Measurements from ENCODE around the gene PTRHD1.
"Not testable (repeated sequence)": the region's sequence is repeated elsewhere in the genome, so short reads cannot be mapped to it uniquely, and the experiment has no call there.

The PTRHD1 gene, protein sequence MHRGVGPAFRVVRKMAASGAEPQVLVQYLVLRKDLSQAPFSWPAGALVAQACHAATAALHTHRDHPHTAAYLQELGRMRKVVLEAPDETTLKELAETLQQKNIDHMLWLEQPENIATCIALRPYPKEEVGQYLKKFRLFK

DNA sequence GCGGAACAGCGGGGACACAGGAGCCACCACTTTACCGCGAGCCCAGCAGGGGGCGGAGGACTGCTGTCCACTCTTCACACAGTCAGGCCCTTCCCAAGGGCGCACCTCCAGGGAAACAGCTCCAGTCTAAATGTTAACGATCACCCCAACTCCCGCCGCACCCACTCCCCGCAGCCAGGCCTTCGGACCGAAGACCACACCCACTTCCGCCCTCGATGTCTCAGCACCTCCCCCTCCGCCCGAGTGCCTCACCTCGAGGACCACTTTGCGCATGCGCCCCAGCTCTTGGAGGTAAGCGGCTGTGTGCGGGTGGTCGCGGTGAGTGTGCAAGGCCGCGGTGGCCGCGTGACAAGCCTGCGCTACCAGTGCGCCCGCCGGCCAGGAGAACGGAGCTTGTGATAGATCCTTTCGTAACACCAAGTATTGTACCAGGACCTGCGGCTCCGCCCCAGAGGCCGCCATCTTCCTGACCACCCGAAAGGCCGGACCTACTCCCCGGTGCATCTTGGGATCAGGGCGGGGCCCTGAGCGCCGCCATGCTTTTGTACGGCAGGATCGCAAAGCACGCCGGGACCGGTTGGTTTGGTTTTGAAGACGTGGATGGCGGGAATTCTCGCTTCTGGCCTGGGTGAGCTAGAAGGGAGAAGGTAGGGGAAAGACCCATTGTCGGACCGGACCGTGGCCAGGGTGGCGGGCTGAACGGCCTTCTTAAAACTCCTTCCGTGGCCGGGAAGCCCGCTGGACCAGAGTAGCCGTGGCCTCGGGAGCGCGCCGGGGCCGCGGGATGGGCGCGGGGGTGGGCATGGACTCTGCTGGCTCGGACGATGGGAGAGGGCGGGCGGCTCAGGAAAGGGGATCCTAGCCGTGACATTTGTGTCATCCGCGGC lies at the start of gene PTRHD1, which contains the start of gene CENPO:
Gene PTRHD1 (minus strand): TSS at position 518 of the 887 bp plus-strand sequence. CDS start 14 bp downstream, at position 504.
Gene CENPO (plus strand): TSS at position 552 of the 887 bp plus-strand sequence. CDS start 495 bp downstream, outside the sequence.
- DNase-seq: peak; percentile 95

DNA sequence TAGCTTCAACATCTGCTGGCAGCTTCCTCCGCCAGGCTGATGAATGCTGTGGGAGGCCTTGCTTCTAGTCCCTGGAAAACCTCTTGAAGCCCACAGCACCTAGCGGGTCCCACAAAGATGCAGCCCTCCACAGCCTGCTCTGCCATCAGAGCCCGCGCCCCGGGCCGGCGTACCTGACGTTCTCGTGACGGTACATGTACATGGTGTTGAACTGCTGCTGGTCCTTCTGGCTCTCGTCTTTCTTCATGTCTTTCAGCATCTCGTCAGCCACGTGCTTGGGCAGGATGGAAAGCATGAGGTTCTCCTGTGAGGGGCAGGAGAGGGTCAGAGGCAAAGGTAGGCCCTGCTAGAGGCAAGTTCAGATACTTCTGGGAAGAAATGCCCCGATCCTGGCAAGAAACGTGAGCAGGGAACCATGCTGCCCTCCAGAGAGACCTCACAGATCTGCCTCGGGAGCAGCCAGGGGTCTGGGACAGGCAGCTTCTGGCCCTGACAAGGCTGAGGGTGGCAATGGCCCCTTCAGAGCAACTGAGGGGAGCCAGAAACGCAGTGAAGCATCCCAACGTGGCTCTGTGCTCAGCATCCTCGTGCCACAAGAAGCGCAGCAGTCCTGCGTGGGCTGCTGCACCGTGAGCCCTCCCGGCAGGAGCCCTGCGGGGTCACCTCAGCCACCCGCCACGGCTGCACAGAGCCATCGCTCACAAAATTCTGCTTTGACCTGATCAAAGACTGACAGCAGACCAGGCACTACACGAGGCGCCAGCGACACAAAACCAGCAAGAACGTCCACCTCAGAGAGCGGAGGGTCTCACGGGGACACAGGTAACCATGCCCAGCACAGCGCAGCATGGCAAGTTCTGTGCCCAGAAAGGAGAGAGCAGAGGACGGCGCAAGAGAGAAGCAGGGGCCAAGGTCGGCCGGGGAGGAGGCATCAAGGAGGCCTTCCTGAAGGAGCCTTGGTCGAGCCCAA lies 49.2 kb upstream of the PTRHD1 start:
- no peak for DNase-seq

DNA sequence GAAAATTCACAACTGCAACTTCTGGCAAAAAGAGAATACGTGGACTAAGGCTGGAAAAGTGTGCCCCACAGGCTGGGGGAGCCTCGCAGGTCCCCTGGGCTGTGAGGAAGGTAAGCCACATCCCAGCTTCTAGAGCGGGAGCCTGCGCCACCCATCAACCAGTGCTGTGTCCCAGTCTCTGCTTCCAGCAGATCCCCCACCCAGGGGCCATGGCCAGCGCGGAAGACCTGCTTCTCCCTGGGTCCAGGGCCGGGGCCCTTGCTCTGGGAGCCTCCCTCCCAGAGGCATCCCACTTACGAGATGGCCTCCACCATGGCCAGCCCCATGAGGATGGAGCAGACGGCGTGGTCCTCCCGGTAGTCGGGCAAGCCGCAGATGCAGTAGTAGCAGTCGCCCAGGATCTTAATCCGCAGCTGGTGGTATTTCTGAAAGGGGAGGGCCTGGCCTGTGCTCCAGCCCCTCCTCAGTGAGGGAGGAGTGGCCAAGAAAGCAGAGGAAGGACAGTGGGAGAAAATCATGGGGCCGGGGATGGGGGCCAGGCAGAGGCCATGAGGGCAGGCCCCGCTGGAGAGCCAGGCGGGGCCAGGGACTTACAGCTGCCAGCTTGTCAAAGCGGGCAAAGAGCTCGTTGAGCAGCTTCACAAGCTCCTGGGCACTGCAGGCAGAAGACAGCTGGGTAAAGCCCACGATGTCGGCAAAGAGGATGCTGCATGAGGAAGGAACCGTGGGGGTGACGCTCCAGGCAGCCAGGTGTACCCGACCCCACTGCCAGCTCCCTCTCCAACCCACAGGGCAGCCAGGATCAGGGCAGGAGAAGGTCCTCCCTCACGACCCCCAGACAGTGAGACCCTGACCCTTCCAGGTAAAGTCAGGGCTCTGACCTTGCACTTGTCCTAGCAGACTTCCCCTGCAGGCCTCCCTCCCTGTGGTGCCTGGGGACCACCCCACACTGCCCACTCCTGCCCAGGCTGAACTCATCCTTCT lies 48.1 kb upstream of the PTRHD1 start:
- no peak for DNase-seq

DNA sequence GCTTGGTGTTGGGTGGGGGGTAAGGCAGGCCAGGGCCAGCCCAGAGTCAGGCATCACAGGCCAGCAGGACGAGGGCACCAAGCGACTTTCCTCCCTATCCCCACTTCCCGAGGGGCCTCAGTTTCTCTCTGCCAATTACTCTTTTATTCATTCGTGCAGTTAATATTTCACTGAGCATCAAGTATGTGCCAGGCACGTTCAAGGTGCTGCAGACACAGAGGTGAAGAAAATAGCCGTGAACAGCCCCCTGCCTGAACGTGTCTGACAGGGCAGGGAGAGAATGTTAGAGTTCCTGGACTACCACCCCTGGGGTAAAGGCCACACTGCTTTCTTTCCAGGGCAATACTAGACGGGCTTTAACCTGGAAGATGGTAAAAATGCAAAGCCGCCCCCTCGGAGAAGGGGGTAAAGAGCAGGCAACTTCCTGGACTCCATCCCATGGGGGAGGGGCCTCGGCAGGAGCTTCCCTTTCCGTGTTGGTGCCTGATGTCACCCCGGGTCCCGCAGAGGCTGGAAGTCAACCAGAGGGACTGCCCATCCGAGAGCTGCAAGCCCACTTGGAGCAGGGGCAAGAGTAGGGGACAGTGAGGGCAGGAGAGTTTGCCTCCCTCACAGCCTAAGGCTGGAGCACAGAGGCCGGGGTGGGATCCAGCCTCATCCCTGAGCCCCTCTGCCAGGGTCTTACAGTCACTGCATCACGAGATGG lies 47.1 kb upstream of the PTRHD1 start:
- no peak for DNase-seq

DNA sequence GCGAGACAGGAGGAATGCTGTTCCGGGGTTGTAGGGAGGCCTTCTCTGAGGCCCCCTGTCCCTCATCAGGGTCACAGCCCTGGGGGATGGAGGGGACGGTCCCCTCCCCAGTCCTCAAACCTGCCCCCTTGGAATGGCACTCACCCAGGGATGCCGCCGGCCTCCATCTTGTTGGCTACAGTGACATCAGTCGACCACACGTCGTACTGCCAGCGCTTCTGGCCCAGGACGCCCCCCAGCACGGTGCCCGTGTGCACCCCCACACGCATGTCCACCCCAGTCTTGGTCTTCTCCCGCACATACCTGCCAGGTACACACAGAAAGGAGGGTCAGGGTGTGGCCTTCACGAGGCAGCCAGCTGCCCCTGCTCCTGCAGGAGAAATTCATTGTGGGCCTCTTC lies 46.5 kb upstream of the PTRHD1 start:
- no peak for DNase-seq

DNA sequence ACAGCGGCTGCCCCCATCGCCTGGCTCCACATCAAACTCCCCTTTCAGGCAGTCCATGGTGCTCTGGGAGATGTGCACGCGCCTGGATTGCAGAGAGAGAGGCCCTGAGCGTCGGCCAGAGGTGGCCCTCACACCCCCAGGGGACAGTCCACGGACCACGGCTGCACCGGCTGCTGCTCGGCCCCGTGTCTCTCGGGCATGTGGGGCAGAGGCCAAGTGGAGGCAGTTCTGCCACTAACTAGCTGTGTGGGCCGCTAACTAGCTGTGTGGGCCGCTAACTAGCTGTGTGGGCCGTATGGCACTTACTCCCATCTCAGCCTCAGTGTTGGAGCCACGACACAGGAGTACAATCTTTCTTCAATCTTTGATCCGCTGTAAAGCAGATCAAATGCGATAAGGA lies 45.4 kb upstream of the PTRHD1 start:
- DNase-seq: no peak

DNA sequence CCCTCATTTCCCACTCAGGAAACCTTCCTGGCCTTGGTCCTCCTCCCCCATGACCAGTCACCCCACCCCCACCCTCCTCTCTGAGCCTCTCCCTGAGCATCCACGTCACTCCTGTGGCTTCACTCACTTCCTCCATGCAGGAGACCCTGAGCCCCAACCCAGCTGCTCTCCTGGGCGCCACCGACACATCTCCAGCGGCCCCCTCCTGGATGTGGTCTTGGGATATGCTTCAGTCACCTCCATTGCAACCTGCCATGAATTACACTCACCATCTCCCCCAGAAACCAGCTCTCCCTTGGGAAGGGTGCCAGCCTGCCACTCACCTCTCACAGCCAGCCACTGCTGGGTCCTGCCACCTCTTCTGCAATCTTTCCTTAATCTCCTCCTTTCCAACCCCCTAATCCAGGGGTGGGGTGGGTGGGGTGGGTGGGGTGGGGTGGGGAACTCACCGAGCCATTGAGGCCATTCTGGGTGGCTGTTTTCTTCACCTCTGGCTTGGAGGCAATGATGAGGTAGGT lies 44.9 kb upstream of the PTRHD1 start:
- no peak for DNase-seq

DNA sequence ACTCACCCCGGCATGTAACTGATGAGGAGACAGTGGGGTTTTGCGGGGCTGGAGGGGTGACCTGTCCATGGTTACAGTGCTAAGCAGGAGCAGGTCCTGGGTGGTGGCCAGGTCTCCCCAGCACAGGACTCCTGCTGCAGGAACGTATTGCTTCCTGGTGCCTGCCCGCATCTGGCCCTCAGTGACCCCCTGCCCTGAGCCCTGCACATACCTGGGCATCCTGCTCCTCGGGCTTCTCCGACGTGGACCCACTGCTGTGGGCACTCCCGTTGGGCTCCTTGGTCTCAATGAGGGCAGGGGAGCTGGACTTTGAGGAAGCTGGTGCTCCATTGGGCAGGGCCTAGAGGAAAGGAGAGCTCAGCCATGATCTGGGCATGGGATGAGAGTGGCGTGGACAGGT lies 43.5 kb upstream of the PTRHD1 start:
- DNase-seq: no peak

DNA sequence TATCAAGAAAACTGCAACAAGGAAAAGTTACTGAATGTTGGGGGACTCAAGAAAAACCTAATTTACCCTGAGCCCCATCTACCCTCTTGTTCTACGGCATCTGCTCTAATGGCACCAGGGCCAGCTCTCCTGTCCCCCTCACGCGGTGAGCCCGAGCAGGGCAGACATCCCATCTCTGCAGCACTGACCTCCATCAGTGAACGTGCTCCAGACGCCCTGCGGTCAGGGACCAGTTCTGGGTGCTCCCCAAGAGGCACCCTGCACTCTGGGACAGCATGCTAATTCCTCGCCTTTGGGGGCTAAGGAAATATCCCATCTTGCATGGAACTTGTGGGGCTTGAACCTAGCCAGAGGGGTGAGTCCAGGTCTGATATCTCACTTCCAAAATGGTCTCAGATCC lies 43.0 kb upstream of the PTRHD1 start:
- no peak for DNase-seq

DNA sequence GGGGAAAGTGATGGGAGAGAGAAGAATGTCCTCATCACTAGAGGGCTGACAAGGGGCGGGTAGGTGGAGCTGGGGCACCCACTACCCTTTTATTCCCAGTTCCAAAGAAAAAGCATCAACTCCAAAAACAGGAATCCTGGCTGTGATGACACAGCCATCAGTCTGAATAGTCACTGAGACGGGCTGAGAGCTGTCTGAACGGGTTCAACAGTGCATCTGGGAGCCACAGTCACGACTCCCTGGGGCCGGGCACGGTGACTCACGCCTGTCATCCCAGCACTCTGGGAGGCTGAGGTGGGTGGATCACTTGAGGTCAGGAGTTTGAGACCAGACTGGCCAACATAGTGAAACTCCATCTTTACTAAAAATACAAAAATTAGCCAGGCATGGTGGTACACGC lies 42.2 kb upstream of the PTRHD1 start:
- DNase-seq: not testable (repeated sequence)

DNA sequence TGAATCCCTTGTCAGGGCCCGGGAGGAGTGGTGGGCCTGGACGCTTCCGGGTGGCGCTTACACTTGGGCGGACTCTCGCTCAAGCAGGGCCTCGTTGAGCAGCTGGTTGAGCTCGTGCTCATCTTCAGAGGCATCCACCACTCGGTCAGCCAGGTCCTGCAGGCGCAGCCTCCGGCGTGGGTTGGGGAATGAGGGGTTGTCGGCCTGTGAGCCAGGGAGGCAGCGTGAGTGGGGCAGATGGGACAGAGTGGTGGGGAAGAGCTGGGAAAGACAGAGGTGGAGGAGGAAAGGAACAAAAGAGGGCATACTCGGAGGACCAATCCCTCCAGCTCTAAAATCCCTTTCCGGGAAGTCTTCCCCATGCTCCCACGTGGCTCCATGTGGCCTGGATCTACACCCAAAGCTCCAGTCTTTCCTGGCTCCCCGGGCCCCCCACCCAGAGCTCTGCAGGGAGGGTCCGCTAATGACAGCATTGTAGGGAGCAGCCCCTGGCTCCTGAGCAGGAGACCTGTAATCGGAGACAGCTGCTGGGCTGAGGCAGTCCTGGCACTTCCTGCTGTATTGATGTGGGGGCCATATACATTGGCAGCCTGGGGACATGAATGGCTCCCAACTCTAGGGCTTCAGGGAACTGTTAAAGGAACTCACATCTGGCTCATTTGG lies 41.7 kb upstream of the PTRHD1 start:
- no peak for DNase-seq

DNA sequence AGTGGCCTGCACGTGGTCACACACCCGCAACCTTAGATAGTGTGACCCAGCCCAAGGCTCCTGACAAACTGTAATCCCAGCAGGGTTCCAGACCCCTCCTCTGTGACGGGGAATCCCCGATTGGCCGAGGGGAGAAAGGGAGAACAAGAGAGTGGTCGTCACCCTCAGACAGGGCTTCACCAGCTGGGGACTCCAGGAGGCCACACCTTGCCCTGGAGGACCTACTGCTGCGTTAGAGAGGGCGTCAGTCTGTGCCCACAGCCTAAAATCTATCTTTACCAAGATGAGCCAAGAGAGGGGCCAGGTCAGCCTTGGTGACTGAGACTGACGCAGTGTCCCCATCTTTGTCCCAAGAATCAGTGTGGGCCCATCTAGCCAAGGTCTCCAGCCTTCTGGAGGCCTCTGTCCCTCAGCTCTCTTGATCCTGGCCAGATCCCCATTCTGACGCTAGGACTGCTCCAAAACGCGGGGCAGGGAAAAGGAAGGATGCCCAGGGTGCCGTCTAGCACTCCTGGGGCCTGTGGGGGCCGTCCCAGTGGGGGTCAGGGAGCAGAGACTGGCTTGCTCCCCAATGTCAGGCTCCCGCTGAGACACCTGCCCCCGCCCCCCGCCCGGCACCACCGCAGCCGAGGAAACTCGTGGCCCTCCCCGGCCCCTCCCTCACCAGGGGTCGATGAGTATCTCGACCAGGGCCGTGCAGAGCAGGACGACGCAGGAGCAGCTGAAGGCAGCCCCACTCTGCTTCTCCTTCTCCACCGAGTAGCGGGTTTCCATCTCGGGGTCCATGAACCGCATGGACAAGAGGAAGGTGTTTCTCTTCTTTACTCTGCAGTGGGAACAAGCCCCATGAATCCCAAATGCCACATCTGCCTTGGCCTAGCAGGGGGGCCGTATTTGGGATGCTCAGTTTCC lies 40.9 kb upstream of the PTRHD1 start:
- DNase-seq: no peak

DNA sequence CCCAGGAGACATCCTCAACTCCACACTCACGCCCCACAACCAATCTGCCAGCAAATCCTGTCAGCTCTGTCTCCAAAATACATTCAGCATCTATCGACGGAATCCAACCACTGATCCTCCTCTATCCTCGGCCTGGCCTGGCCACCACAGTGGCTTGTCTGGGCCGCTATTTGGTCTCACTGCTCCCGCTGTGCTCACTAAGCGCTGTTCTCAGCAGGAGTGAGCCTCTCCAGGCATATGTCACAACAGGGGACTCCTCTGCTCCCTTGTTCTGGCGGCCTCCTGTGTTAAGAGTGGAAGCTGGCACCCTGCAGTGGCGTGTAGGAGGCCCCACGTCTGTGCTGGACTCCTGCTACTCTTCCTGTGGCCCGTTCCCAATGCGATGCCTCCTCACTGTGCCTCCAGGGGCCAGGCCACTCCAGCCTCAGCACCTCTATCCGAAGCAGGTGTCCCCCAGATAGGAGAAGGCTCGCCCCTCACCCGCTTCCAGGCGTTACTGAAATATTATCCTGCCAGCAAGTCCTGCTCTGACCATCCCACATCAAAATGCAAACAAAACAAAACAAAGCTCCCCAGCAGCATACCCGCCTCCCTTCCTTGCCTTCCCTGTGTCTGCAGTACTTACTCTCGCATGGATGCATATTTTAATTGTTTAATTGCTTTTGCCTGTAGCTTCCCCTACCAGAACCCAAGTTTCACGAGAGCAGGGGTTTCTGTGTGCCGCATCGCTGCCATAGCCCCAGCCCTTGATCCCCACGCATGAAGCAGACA lies 39.9 kb upstream of the PTRHD1 start:
- DNase-seq: no peak

DNA sequence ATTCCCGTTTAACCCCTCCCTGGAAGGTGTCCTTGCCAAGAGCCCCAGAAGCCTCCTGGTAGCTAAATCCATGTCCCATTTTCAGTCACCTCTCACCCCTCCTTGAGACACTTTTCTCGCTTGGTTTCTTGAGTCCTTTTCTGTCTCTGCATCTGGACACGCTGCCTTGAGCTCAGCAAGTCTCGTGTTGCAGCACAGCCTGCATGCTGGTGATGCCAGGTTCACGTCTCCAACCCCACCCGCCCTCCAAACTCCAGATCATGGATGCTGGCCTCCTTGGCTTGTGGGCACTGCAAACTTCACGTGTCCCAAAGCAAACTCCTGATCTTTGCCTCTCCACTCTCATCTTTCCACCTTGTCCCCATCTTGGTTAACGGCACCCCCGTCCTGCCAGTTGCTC lies 39.3 kb upstream of the PTRHD1 start:
- no peak for DNase-seq

DNA sequence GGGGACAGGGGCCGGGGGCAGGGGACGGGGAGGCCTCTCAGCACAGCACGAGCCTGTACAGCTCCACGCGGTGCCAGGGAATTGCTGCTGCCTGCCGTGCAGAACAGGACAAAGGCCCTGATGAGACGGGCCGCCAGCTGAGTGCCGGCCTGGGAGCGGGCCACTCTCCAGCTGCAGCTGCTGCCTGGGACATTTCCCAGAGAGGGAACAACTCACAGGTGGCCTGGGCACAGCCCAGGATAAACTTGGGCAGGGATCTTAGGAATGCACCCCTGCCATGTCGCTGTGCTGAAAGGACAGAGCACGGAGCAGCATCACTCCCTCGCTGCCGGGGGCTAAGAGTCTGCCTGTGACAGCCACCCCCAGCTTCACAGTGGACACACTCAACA lies 38.9 kb upstream of the PTRHD1 start:
- no peak for DNase-seq

DNA sequence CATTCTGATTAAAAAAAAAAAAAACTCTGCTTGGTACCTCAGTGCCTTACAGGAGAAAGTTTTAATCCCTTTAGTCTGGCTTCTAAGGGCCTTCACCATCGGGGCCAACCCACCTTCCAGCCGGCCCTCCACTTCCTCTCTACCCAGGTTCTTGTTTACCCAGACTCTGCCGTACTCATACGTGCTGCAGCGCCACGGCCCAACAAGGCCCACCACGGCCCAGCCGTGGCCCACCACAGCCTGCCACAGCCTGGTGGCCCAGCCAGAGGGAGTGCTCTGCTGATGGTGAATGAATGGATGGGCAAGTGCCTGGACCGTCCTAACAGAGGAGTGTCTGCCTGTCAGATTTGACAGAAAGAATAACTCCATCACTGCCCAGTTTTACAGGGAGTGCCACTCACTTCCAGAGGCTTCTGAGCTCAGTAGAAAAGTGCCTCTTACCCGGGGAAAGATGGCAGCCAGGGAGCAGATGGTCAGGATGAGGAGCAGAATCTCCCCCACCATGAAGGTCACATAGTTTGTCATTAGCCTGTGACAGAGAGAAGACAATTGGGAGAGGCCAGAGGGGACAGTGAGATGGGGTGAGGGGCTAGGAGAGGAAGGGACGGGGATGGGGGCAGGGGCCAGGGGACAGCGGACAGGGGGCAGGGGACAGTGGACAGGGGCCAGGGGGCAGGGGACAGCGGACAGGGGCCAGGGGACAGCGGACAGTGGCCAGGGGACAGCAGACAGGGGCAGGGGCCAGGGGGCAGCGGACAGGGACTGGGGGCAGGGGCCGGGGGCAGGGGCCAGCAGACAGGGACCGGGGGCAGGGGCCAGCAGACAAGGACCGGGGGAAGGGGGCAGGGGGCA lies 38.3 kb upstream of the PTRHD1 start:
- DNase-seq: no peak

DNA sequence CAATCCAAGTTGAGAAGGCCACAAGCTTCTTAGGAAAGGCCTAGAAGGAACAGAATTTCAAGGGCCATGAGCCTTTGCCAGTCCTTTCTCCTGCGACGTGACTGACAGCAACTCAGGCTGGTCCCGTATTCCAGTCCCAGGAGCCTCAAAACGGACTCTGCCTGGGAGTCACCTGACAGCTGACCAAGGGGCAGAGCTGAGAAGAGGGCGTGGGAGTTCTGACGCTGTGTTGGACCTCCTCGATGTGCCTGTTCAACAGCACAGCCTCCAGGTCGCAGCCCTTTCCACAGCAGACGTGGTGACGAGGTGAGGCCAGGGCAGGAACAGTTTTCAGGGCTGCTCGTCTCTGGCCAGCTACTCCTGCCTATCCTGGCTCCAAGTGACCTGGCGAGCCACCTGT lies 37.6 kb upstream of the PTRHD1 start:
- no peak for DNase-seq

DNA sequence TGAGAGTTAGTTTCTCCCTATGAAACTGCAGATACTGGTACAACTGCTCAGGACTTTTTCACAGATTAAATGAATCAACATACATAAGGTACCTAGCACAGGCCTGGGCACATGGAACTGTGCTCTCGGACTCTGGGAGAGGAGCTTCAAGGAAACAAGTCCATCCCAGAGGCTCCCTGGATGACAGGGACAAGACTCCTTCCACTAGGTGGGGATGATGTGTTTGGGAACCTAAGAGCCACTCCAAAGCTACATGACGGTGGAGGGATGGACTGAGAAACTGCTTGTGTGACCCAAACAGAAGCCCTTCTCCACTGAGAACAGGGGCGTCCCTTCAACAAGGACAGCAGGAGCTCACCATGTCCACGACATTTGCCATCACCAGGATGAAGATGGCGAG lies 37.2 kb upstream of the PTRHD1 start:
- no peak for DNase-seq
